Neuronal stem cell (in vitro differentiated cells): ENCODE results near the gene CAV3.
"Not testable (repeated sequence)": the region's sequence is repeated elsewhere in the genome, so short reads cannot be mapped to it uniquely, and the experiment has no call there.

Source experiments
- DNase-seq: peaks from one replicate; pipeline ENCODE4 v3.0.0-alpha.2; 2013; ENCODE audit warnings: low spot score
- H2AFZ ChIP-seq: one replicate; pipeline ENCODE4 v1.6.1; 2013; ENCODE audit warnings: mild to moderate bottlenecking, low read length, inconsistent platforms
- H2AK5ac ChIP-seq: 2 replicates; pipeline ENCODE4 v1.6.1; 2013; ENCODE audit warnings: low read depth, mild to moderate bottlenecking, inconsistent platforms, low read length, moderate library complexity, mixed read lengths
- H2BK120ac ChIP-seq: 2 replicates; pipeline ENCODE4 v1.6.1; 2013; ENCODE audit warnings: low read depth, mild to moderate bottlenecking, inconsistent platforms, low read length, moderate library complexity, mixed read lengths
- H2BK12ac ChIP-seq: one replicate; pipeline ENCODE4 v1.6.1; 2013; ENCODE audit warnings: low read length, inconsistent platforms
- H2BK15ac ChIP-seq: 2 replicates; pipeline ENCODE4 v1.6.1; 2013; ENCODE audit warnings: mild to moderate bottlenecking, low read length, inconsistent platforms, mixed read lengths
- H2BK5ac ChIP-seq: one replicate; pipeline ENCODE4 v1.6.1; 2013; ENCODE audit warnings: inconsistent platforms, mild to moderate bottlenecking, low read length, moderate library complexity
- H3K14ac ChIP-seq: one replicate; pipeline ENCODE4 v1.6.1; 2013; ENCODE audit warnings: low read length, inconsistent platforms
- H3K18ac ChIP-seq: 2 replicates; pipeline ENCODE4 v1.6.1; 2013; ENCODE audit warnings: low read length, inconsistent platforms
- H3K23ac ChIP-seq: 2 replicates; pipeline ENCODE4 v1.6.1; 2013; ENCODE audit warnings: low read depth, mild to moderate bottlenecking, mixed read lengths, low read length, inconsistent platforms; ENCODE audit not compliant: poor library complexity
- H3K27ac ChIP-seq: replicated peaks from 3 replicates; pipeline ENCODE4 v1.5.1; 2013; ENCODE audit warnings: low read length, inconsistent platforms
- H3K27me3 ChIP-seq, 3 experiments: 2 replicates each; pipeline ENCODE4 v1.6.1; 2013; ENCODE audit warnings: low read length in 3 of 3, mild to moderate bottlenecking in 2 of 3, inconsistent platforms in 1 of 3, low read depth in 1 of 3, mixed read lengths in 1 of 3, moderate library complexity in 1 of 3; ENCODE audit not compliant: control insufficient read depth in 3 of 3, insufficient read depth in 3 of 3
- H3K36me3 ChIP-seq, 2 donors: replicated peaks in 1 of 2; 2 replicates each; pipeline ENCODE4 v1.6.1; 2013; ENCODE audit warnings: low read length in 2 of 2; ENCODE audit not compliant: control insufficient read depth in 2 of 2, insufficient read depth in 2 of 2
- H3K4ac ChIP-seq: 2 replicates; pipeline ENCODE4 v1.6.1; 2013; ENCODE audit warnings: inconsistent platforms, mild to moderate bottlenecking, low read length, moderate library complexity
- H3K4me1 ChIP-seq, 2 donors: 1 replicate in 1 of 2; 2 replicates in 1 of 2; pipeline ENCODE4 v1.6.1; 2013; ENCODE audit warnings: low read length in 2 of 2, low read depth in 1 of 2; ENCODE audit not compliant: control insufficient read depth in 2 of 2, insufficient read depth in 1 of 2
- H3K4me2 ChIP-seq: one replicate; pipeline ENCODE4 v1.6.1; 2013; ENCODE audit warnings: mild to moderate bottlenecking, low read length, inconsistent platforms; ENCODE audit not compliant: insufficient read depth, poor library complexity, severe bottlenecking
- H3K4me3 ChIP-seq, 2 donors: 2 replicates each; pipeline ENCODE4 v1.5.1; 2013; ENCODE audit warnings: low read length in 2 of 2, mild to moderate bottlenecking in 2 of 2, inconsistent platforms in 1 of 2, moderate library complexity in 1 of 2
- H3K79me1 ChIP-seq: one replicate; pipeline ENCODE4 v1.6.1; 2013; ENCODE audit warnings: low read depth, mild to moderate bottlenecking, inconsistent platforms, low read length, moderate library complexity
- H3K9ac ChIP-seq: one replicate; pipeline ENCODE4 v1.6.1; 2013; ENCODE audit warnings: mild to moderate bottlenecking, low read depth, low read length, inconsistent platforms; ENCODE audit not compliant: poor library complexity
- H3K9me3 ChIP-seq, 2 donors: replicated peaks in 1 of 2; 2 replicates each; pipeline versions ENCODE3 to v1.6.1; 2013; ENCODE audit warnings: low read length in 2 of 2, mild to moderate bottlenecking in 2 of 2, inconsistent platforms in 1 of 2, low read depth in 1 of 2, mixed read lengths in 1 of 2, moderate library complexity in 1 of 2; ENCODE audit not compliant: control insufficient read depth in 2 of 2, insufficient read depth in 1 of 2
- H4K8ac ChIP-seq: one replicate; pipeline ENCODE4 v1.6.1; 2013; ENCODE audit warnings: low read depth, mild to moderate bottlenecking, inconsistent platforms, low read length, moderate library complexity
- H4K91ac ChIP-seq: one replicate; pipeline ENCODE4 v1.6.1; 2013; ENCODE audit warnings: low read length, low read depth, mild to moderate bottlenecking, inconsistent platforms; ENCODE audit not compliant: poor library complexity
- WGBS, 2 donors: extraction: QIAGEN DNeasy Blood & Tissue Kit; methylation state at CpG; one replicate each; pipeline ENCODE4 v1.1.7; 2013; ENCODE audit warnings: missing lambda C conversion rate in 2 of 2, mixed read lengths in 1 of 2; ENCODE audit not compliant: insufficient read length in 2 of 2, insufficient replicate concordance in 1 of 2; ENCODE audit errors: extremely low coverage in 2 of 2; 5-methylcytosine and 5-hydroxymethylcytosine counted together

Gene CAV3

GRCh38 chr3:8712908-8713255, 20.7 kb upstream of the CAV3 start:
- Histone ChIP-seq H2BK15ac (no peak overlapping the region), H4K91ac (no peak overlapping the region), H3K4me1 (peaks cover 2 to 5% of the 10 kb centered on the region in 2 donors), H2AFZ (peak overlapping the region; percentile 39), H3K18ac (no peak overlapping the region), H3K36me3 (no peaks in the 10 kb centered on the region), H2BK120ac (no peak overlapping the region), H3K4me2 (no peak overlapping the region), H3K14ac (no peak overlapping the region), H2BK12ac (no peak overlapping the region), H2AK5ac (peak overlapping the region; percentile 14), H3K23ac (no peak overlapping the region), H3K4ac (no peak overlapping the region), H3K9me3 (peaks cover 2 to 9% of the 10 kb centered on the region in 2 donors), H3K4me3 (no peak overlapping the region), H4K8ac (no peak overlapping the region), H3K27me3 (no peaks in the 10 kb centered on the region), H3K27ac (no peak overlapping the region), H2BK5ac (no peak overlapping the region), H3K9ac (no peak overlapping the region), H3K79me1 (no peaks in the 10 kb centered on the region)
- whole genome bisulfite sequencing, 2 donors, result no CpG with 5 or more reads among the region's 2 CpGs
- DNase-seq, result no peak

DNA sequence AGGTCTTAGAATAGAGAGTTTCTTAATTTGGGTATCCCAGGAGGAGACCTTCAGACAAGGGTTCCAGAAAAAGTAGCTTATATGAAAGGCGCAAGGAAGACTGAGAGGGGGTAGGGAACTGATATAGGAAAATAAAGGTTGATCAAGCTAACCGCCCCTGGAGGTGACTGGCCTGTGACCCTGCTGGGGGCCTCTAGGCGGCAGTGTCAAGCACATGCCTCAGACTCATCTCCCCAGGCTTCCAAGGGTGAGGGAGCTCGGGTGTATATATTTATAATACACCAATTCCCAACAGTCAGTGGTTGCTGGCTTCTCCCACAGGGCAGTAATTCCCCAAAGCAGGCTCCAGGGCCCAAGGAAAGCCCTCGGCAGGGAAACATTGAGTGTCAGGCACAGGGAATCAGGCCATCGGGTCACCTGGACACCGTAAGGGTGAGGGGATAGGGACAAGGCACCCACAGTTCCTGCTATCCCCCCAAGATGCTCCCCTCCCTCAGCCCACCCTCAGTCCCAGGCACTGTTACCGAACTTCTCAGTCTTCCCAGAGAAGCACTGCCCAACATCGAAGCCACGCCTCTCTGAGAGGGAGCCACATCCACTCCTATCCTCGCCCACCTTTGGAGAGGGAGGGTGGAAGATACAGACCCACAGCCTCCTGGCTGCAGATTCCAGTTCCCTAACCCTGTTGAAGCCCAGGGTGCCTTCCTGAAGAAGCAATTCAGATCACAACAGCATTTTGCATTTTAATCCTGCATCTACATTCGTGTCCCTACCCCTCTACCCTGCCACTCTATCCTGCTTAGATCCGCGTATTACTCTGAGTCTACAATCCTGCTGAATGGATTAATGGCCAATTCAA, 19.5 kb upstream of the CAV3 start:
- Histone ChIP-seq H3K27ac (no peak overlapping the region), H2BK15ac (no peak overlapping the region), H3K9ac (no peak overlapping the region), H3K14ac (no peak overlapping the region), H3K4me2 (no peak overlapping the region), H2AFZ (no peak overlapping the region), H4K91ac (no peak overlapping the region), H2BK12ac (no peak overlapping the region), H4K8ac (no peak overlapping the region), H3K4me3 (no peak overlapping the region), H3K79me1 (no peaks in the 10 kb centered on the region), H3K4me1 (peaks cover 0 to 5% of the 10 kb centered on the region in 2 donors), H3K9me3 (peaks cover 2 to 8% of the 10 kb centered on the region in 2 donors), H3K27me3 (no peaks in the 10 kb centered on the region), H3K4ac (no peak overlapping the region), H3K36me3 (no peaks in the 10 kb centered on the region), H2BK120ac (no peak overlapping the region), H3K18ac (peak overlapping the region; percentile 8), H2BK5ac (no peak overlapping the region), H2AK5ac (peak overlapping the region; percentile 54), H3K23ac (no peak overlapping the region)
- no CpG with 5 or more reads among the region's 14 CpGs for WGBS, 2 donors
- no peak for DNase-seq

DNA sequence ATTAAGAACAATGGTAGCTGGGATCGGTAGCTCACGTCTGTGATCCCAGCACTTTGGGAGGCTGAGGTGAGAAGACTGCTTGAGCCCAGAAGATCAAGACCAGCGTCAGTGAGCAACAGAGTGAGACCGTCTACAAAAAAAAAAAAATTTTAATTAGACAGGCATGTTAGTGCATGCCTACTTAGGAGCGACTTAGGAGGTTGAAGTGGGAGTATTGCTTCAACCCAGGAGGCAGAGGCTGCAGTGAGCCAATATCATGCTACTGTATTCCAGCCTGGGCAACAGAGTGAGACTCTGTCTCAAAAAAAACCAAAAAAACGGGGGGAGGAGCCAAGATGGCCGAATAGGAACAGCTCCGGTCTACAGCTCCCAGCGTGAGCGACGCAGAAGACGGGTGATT, 17.8 kb upstream of the CAV3 start:
- WGBS, 2 donors, result no CpG with 5 or more reads among the region's 12 CpGs
- not testable (repeated sequence) for H3K79me1 ChIP-seq, DNase-seq, H3K18ac ChIP-seq, H3K4me2 ChIP-seq, H3K14ac ChIP-seq, H3K4ac ChIP-seq, H2BK120ac ChIP-seq, H3K9ac ChIP-seq, H4K8ac ChIP-seq, H3K23ac ChIP-seq, H2BK5ac ChIP-seq, H2BK15ac ChIP-seq, H3K4me3 ChIP-seq, H4K91ac ChIP-seq, H3K36me3 ChIP-seq, H2AFZ ChIP-seq, H3K9me3 ChIP-seq, H3K4me1 ChIP-seq, H2AK5ac ChIP-seq, H3K27ac ChIP-seq, H3K27me3 ChIP-seq, H2BK12ac ChIP-seq

DNA sequence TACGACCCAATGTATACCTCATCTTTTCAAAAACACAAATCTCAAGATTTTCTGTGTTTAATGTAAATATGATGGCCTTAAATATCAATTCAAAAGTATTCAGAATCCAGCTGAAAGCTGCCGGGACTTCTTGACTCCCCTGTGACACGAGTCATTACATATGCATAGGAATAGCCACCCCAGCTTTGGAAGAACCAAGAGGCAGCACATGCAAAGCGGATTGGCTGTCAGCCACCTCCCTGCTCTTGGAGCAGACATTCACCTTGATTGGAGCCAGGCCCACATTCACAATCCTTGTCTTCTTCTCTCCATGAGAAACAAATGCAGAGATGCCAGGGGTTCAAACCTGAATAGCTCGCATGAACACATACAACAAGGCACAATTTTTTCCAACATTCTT, 10.8 kb upstream of the CAV3 start:
- no peak overlapping the region for H3K18ac ChIP-seq
- no peaks in the 10 kb centered on the region for H3K79me1 ChIP-seq
- no peak overlapping the region for H2BK15ac ChIP-seq
- peaks cover 3% of the 10 kb centered on the region in 2 donors for H3K9me3 ChIP-seq
- no peaks in the 10 kb centered on the region for H3K27me3 ChIP-seq
- no peak overlapping the region for H3K4me2 ChIP-seq
- H2BK12ac ChIP-seq, result no peak overlapping the region
- no peak overlapping the region for H3K14ac ChIP-seq
- no peak overlapping the region for H4K8ac ChIP-seq
- H3K4me1 ChIP-seq, result peaks cover 0 to 4% of the 10 kb centered on the region in 2 donors
- no peak for DNase-seq
- no peak overlapping the region for H3K23ac ChIP-seq
- H3K9ac ChIP-seq, result no peak overlapping the region
- no peak overlapping the region for H2BK120ac ChIP-seq
- no peak overlapping the region for H2AK5ac ChIP-seq
- H3K4ac ChIP-seq, result no peak overlapping the region
- no peak overlapping the region for H2AFZ ChIP-seq
- H3K36me3 ChIP-seq, result no peaks in the 10 kb centered on the region
- no CpG with 5 or more reads among the region's 5 CpGs for WGBS, 2 donors
- no peak overlapping the region for H4K91ac ChIP-seq
- H3K4me3 ChIP-seq, result no peak overlapping the region
- H3K27ac ChIP-seq, result no peak overlapping the region
- H2BK5ac ChIP-seq, result no peak overlapping the region
